OCI-M1 (cell line): Measurements from ENCODE around the gene EPHB3.

Experiments used
- DNase-seq: peaks from one replicate; lab custom pipeline; 2025; lab: John Stamatoyannopoulos, UW

The EPHB3 gene

DNA sequence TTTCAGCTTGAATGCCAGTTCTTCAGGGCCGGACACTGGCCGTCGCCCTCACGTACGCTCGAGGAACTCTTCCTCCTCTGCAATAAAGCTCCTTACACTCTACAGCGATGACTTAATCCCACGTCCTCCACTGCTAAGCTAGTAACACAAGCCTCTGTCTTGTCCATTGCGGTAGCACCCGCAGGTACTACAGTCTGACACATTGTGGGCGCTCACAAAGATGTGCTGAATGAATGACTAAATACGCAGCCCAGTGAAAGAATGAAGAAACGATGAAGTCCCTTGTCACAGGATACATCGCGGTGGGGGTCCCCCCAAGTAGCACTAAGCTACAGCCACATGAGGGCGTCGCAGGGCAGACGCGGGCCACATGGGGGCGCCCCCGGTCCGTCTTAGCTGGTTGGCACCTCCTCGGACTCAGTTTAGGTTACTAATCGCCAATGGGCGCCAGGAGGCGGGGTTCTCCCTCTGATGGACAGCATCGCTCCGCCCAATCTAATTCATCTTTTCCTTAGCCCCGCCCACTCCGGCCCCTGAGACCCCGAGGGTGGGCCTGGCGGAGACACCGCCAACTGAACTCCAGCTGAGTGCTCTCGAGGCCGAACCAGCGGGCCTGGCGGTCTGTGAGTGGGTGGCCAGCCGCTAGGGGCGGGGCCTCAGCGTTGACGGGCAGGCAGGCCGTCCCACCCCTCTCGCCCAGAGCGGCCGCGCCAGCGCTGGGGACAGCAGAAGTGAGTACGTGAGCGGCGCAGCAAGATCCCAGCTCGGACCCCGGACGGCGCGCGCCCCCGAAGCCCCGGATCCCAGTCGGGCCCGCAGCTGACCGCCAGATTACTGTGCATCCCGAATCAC is at the start of gene EPHB3:
TSS of gene EPHB3 (plus strand) at position 725 of the 852 bp plus-strand sequence. CDS start 451 bp downstream, outside the sequence.
- DNase-seq = peak; percentile 85

DNA sequence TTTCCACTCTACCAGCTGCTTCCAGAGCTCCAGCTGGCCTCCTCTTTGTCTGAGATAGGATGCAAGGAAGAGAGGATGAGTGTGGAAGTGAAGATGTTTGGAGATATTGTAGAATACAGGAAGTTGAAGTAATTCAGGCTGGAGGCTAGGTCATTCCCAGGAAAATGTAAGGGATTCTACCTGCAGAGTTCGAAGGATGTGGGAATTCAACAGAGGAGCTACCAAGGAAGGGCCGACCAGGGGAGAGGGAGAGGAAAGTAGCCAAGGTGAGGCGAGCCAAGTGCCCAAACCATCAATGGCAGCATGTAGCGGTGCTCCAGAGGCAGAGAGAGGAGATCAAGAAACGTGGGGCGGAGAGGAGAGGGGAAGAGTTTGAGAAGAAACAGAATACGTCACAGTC is 49.0 kb upstream of the EPHB3 start:
- no peak for DNase-seq

DNA sequence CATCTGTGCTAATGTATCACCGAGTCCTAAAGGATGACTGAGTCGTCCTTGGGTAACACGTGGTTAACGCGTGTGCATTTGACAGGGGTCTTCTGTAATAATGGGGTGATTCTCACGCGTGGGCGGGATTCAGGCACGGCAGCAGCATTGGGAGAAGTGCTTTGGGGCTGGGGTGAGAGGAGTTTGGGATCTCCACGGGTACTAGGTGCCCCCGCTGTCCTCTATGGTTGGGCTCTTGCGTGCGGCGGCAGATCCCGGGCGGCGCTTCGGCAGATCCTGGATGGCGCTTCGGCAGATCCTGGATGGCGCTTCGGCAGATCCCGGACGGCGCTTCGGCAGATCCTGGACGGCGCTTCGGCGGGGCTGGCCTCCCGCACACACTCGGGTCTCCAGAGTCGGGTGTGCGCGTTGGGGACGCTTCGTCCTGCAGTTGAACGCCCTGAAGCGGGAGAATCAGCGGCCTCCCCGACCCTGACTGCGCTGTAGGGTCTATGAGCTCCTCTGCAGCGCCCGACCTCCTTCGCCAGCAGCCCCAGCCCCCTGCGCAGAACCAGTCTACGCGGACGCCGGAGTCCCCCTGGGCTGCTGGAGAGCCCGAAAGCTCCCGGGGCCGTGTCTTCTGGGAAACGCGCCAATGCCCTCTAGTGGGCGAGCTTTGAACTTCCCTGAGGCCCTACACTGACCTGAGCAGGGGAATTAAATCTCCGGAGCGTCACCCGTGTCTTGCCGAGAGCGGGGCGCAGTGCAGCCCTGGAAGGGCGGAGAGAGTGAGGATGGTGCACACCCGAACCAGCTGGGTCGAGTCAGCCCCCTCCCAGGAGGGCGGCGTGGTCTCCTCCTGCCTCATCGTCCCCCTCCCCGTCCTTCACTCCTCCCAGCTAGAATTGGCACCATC is 48.1 kb upstream of the EPHB3 start:
- DNase-seq = peak; percentile 76

DNA sequence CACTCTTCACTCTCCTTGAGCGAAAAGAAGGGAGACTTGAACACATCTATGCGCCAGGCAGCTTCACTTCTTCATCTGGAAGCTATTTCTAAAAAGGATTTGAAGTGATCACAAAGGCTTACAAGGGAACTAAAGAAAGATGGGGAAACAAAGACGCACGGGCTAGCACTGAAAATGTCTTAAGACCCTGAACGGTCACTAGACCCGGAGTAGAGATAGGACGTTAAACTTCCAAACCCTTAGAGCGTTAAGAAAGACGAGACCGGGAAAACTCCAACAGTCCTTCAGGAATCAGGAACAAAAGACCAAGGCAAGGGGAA is 47.5 kb upstream of the EPHB3 start:
- DNase-seq = no peak

DNA sequence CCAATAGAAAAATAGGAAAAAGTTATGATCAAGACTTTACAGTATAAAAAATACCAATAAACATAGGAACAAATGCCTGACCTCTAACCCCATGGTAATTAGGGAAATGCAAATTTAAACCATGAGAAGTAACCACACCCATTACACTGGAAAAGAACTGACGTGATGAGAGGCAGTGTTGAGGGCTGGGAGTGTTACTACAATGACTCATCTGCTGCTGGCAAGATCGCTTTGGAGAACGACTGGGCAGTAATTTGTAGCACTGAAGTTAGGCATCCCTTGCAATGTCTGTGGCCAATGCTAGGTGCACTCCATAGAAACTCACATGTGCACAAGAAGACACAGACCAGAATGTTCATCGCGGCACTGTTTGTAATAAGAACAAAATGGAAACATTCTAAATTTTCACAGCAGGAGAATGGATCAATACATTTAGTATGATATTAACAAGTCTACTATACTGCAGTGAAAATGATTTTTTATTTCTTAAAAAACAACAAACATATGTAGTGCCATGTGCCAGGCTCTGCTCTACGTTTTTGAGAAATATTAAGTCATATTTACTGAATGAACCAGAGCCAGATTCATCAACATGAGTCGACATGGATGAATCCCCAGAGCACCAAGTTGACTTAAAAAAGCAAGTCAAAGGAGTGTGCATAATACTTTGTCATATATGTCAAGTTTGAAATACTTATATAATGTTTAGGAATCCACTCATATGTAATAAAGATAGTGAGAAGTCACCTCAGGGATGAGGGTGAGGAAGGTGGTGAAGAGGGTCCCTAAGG is 37.6 kb upstream of the EPHB3 start:
- DNase-seq = peak; percentile 63

DNA sequence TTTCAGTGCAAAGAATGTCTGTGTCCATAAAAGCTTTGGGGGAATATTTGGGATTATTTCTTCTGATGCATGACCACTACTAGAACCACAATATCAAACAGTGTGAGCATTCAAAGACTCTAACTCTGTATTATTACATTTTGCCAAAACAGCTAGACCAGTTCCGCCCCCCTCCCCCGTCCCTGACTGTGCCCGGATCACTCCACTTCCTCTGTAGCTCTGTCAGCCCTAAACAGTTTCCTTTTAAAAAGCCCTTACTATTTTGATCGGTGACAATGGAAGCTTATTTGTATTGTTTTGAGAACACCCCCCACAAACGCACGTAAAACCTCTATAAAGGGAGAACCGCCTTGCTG is 36.6 kb upstream of the EPHB3 start:
- DNase-seq = peak; percentile 31

DNA sequence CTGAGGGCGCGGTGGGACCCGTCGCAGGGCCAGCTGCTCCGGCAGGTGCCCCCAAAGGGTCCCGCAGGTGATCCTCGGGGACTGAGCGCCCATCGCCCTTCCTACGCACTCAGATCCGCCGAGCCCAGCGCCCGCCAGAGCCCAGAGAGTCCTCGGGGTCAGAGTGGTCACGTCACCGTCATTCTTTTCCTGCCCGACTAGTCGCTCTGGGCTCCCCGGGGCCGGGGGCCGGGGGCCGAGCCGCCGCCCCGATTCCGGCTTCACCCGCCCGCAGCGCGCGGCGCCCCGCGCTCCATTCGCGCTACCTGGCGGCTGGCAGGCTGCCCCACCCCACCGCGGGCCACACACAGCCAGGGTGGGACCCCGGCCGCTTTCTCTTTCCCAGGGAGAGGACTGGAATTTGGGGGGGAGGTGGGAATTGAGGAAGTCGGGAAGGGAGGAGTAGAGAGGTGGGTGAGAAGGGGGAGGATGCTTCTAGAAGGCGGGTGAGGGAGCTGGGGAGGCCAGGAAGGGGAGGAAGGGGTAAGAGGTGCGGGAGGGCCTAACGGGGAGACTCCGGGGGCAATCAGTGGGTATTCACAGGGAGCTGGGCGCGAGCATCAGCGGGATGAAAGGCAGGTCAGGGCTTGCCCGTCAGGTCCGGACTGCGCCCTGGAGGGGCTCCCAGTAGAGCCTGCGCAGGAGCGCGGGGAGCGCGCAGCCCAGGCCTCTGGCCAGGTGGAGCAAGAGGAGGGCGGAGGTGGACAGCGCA is 36.1 kb upstream of the EPHB3 start:
- DNase-seq = no peak

DNA sequence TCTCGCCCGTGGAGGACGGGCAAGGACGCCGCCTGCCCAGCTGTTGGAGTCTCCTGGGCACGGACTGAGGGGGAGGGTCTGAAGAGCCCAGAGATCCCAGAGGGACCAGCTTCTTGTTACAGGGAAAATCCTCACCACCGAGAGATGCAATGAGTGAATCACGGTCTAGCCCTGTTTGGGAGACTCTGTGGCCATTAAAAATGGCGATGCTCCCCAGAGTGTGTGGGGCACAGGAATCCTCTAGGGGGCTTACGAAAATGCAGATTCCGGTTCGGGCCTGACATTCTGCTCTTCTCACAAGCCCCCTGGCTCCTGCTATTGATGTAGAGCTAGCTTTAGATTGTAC is 35.5 kb upstream of the EPHB3 start:
- no peak for DNase-seq

DNA sequence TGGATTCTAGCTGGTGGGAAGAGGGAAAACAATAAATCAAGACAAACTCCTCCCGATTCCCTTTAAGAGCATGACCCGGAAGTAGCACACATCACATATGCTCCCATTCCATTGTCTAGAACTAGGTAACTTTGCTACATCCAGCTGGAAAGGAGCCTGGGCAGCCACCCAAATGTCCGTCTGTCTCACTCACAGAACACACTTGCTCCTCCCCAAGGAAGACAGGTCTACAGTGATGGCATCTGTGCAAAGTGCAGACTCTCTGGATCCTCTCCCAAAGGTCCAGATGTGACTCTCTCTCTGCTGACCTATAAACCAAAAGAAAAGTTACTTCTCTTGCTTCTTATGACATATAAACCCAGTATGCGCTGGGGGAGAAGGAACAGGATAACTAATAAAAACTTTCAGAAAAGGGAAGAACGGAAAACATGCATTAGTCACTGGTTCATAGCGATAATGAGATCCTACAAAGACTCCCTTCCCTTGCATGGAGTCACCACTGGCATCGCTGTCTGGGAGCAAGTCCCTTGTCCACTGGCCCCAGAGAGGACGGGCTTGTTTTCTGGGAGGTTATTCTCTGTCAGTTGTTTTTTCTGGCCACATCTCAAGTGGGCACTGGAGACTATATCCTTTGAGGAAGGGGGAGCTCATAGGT is 29.8 kb upstream of the EPHB3 start:
- no peak for DNase-seq

DNA sequence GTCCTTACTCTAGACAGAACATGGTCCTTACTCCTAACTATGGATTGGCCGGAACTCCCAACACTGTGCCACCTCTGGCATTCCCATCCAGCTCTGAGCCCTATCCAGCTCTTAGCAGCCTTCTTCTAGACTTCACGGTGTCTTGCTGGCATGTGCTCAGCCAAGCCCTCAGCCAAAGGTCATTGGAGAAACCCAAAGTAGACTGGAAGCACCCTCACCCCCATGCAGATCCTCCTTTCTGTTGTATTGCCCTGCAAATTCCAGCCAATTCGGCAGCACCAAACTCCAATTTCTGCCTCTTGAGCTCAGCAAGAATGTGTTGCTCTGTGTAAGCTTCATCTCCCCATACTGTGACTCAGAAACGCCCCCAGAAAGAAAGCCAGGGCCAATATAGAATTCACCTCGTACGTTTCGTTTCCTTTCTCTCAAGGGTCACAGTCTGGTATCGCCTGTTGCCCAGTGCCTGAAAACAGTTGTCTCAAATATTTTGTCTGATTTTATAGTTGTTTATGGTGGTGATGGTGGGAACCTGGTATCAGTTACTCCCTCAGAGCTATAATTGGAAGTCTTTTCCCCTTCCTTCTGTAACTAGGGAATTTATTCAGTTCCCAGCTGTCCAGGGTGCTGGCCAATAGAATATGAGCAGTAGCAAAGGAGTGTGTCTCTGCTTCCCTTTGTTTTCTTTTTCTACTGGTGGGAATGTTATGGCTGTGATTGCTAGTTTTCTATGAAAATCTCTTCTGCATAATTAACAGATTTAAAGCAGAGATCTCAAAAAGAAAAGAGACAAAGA is 28.4 kb upstream of the EPHB3 start:
- no peak for DNase-seq

DNA sequence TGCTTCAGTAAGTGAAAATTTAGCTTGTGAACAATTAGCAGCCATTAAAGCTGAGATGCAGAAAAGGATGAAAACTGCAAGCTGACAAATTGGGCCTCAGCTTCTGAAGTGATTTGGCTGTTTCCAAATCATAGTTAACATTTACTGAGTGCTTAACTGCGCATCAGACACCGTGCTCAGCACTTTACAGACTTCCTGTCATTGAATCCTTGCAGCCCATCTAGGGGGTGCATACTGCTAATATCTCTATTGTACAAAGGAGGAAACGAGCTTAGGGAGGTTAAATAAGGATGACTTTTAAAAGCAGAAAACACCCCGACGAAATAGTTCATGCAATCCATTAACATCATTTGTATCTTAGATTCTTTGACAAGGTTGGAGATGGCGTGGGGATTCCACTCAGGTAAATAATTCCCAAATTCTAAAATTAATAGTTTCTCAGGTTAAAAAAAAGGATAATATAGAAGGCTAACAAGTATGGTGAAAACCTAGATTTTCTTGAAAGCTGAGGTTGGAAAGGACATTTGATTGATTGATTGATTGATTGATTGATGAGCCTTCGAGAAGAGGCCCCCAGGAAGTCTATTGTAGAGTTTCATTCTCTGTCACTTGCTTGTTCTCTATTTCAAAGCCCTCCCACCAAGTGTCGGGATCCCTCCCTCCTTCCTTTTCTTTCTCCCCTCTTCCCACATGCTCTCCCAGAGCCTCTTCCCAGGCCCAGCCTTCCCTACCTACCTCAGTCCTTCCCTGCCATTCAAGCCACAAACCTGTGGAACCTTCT is 23.5 kb upstream of the EPHB3 start:
- DNase-seq = no peak

DNA sequence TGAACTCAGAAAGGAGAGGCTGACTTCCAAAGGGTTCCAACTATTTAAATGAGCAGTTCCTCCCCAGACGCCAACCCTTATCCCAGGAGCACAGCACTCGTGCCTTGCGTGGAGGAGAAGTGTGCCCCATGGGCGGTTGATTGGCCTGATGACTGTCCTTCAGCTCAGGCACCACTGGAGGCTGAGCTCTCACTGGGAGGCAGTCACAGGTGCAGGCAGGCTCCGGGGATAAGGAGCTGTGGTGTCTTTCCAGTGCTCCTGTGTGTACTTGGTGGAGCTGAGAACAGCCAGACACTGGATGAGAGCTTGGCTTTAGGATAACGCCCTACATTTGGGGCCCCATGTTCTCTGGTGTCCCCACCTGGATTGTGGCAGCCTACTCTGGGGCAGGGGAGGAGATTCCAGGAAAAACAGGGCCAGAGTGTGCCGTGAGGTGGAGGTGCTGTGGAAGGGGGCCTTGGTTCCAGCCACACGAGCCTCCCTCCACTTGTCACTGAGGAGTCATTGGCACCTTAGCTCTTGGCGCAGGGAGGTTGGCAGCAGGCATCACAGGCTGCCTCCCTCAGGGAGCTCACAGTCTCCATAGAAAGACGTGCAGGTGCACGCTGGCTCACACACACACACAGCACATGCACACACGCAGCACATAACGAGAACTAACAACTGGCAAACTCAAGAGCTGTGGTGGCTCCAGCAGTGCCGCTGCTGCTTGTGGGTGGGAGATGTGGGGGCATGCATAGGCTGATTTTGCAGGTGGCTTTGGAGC is 22.7 kb upstream of the EPHB3 start:
- no peak for DNase-seq

DNA sequence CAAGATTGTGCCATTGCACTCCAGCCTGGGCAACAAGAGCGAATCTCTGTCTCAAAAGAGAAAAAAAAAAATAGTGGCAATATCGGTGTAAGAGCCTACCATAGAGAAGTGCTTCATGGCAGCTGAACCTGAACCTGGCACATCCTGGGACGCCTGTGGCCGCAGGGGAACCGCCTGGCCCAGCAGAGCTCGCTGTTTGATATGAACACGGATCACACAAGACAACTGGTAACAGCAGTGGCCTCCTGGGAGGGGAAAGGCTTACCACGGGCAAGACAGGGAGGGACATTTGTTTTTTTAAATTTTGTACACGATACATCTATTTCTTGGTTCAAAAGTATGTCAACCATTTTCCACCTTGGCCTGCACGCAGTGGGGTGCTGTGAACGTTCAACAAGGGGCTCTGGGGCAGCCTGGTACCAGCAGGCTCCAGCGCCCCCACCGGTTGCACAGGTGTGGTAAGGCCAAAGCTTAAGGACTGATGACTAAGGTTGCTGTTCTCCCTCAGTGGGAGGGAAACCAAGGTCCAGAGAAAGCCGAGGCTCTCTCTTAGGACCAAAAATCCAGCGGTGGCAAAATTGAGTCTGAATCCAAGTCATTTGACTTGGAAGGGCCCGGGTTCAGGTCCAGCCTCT is 21.7 kb upstream of the EPHB3 start:
- no peak for DNase-seq

DNA sequence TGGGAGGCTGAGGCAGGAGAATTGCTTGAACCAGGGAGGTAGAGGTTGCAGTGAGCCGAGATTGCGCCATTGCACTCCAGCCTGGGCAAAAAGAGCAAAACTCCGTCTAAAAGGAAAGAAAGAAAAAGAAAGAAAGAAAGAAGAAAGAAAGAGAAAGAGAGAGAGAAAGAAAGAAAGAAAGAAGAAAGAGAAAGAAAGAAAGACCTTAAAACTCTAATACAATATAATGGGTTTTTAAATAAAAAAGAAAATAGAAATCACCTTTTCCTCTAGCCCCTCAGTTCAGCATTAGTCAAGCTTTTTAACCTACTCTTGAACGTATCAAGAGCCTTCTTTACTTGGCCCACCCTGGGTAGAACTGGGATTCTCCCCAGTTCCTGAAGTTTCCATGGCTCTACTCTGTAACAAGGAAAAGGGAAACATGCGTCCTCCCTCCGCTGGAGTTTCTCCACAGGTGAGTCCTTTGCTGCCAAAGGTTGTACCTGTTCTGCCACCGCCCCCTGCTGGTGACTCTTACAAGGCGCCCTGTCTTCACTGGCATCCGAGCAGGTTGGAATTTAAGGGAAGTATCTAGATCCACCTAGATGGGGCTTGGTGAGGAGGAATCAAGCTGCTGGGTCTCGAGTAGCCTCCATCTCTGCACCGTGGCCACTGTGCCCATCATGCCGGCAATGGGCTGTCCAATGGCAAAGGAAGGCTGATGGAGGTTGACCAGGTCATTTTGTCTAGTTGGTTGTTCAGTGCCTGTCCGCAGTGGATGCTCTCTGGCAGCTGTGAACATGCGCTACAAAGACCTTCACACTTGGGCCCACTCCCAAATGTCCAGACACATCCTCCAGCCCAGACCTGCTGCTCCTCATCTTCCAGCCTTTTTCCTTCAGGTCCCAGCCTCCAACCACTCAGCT is 20.6 kb upstream of the EPHB3 start:
- peak; percentile 50 for DNase-seq

DNA sequence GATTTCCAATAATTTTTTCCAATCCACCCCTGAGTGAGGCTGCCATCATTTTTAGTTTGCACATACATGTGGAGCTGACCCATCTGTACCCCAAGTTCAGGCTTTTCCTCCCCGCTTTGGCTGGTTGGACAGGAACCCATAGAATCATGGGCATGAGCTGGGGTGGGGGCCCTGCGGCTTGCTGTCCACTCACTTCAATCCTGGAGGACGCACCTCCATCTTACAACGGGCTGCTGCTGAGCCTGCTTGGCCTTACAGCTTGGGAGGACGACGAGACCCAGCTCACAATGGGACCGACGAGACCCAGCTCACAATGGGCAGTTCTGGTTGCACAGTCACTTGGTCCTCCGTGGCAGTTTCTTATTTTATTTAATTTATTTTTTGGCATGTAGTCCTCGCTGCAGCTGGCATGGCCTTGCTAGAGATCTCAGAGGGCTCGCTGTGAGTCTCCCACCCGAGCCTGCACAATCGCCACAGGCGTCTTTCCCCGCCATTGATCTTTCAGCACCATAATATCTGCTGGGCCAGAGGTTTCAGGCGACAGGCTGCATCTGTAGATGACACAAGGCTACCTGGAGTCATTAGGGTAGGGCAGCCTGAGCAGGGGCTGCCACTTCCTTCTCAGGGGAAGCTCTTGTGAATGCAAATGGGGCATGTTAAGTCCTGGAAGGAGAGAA is 19.6 kb upstream of the EPHB3 start:
- no peak for DNase-seq

DNA sequence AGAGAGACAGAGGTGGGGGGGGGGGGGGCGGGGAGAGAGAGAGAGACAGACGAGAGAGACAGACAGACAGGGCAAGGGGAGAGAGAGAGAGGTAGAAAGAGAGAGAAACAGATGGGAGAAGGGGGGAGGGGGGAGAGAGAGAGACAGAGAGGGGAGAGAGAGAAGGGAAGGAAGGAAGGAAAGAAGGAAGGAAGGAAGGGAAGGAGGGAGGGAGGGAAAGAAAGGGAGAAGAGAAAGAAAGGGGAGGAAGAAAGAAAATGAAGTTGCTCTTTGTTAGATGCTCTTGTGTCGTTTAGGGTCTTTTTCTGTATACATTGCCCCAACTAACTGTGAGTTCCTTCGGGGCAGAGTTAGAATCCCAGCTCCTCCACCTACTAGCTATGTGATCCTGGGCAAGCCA is 19.0 kb upstream of the EPHB3 start:
- no peak for DNase-seq

DNA sequence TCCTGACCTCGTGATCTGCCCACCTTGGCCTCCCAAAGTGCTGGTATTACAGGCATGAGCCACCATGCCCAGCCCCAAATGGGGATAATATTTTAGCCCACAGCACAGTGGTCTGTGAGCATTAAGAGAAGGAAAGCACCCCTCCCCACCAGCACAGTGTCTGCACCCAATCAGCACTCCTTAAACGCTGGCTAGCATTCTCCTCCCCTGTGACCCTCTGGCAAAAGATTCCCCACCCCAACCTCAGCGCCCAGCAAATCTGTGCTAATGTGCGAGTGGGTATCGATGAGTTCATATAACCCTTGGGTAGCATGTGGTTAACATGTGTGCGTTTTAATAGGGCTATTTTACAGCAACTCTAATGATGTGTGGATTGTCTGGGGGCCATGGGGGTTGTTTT is 18.3 kb upstream of the EPHB3 start:
- DNase-seq = no peak
